HTERT RPE-1 (cell line): ENCODE measurements around the gene GAD1.

Experiments used
- in situ Hi-C: fragments of 300-500 bp; cut with MboI; formaldehyde crosslinking; loops from 4 replicates; pipeline ENCODE4 v1.14.3; 2020; ENCODE audit warnings: low sequenced_read_pairs

The GAD1 gene

GRCh38 chr2:170817093-170818035, 677 bp downstream of the GAD1 start:
- in situ Hi-C loops, result no loop called here

- in situ Hi-C loops, result no loop called here
Observed at GRCh38 chr2:170818036-170818751, 1.5 kb downstream of the GAD1 start.

GRCh38 chr2:170818752-170819470, 2.2 kb downstream of the GAD1 start:
- in situ Hi-C loops, result no loop called here

- in situ Hi-C loops, result no loop called here
Observed at GRCh38 chr2:170819680-170820664, 3.3 kb downstream of the GAD1 start.

- in situ Hi-C loops, result no loop called here
Observed at GRCh38 chr2:170820757-170821530, 4.3 kb downstream of the GAD1 start.

- in situ Hi-C loops, result no loop called here
Observed at GRCh38 chr2:170821531-170822289, 5.0 kb downstream of the GAD1 start.

- in situ Hi-C loops, result no loop called here
Observed at GRCh38 chr2:170822290-170823087, 5.8 kb downstream of the GAD1 start.

GRCh38 chr2:170823088-170823897, 6.6 kb downstream of the GAD1 start:
- in situ Hi-C loops, result no loop called here

GRCh38 chr2:170823898-170824215, 7.2 kb downstream of the GAD1 start:
- in situ Hi-C loops, result no loop called here

GRCh38 chr2:170824526-170825015, 7.9 kb downstream of the GAD1 start:
- in situ Hi-C loops, result no loop called here

- in situ Hi-C loops, result no loop called here
Observed at GRCh38 chr2:170827841-170828532, 11.3 kb downstream of the GAD1 start.

GRCh38 chr2:170828533-170828916, 11.8 kb downstream of the GAD1 start:
- in situ Hi-C loops, result no loop called here

- in situ Hi-C loops, result no loop called here
Observed at GRCh38 chr2:170829036-170829435, 12.3 kb downstream of the GAD1 start.

- in situ Hi-C loops, result no loop called here
Observed at GRCh38 chr2:170830166-170830565, 13.5 kb downstream of the GAD1 start.

GRCh38 chr2:170831115-170831514, 14.4 kb downstream of the GAD1 start:
- in situ Hi-C loops, result no loop called here

- in situ Hi-C loops, result no loop called here
Observed at GRCh38 chr2:170836027-170836426, 19.3 kb downstream of the GAD1 start.
